ENCODE results near the gene COLEC12.

The COLEC12 gene

GRCh38 chr18:524466-524865 lies 24.0 kb upstream of the COLEC12 start:
- Histone ChIP-seq H3K4me1 (ENCODE audit: insufficient read depth, low read length, poor library complexity, severe bottlenecking) (peaks cover 4% of the 10 kb centered on the region), H3F3A (ENCODE audit: low read depth) (no peaks in the 10 kb centered on the region), H3K4me2 (ENCODE audit: low read depth, low read length, poor library complexity, severe bottlenecking) (no peak overlapping the region), H2AFZ (ENCODE audit: low read length) (no peak overlapping the region), H4K20me1 (ENCODE audit: insufficient read depth, low read length, poor library complexity, severe bottlenecking) (no peaks in the 10 kb centered on the region), H3K4me3 (ENCODE audit: low read length, poor library complexity, severe bottlenecking) (no peak overlapping the region), H3K36me3 (ENCODE audit: insufficient read depth, low read length) (no peaks in the 10 kb centered on the region), H3K9me3 (ENCODE audit: insufficient read depth, low read depth, low read length) (peaks cover 3% of the 10 kb centered on the region; the same call in 1 of the 2 replicates), H3K27me3 (ENCODE audit: insufficient read depth, low read length, poor library complexity, severe bottlenecking) (no peaks in the 10 kb centered on the region), H3K9ac (ENCODE audit: low read depth, low read length, poor library complexity, severe bottlenecking) (no peak overlapping the region), H3K79me2 (ENCODE audit: insufficient read depth, low read length) (no peaks in the 10 kb centered on the region), H3K9me2 (replicated peaks; ENCODE audit: low read depth, low read length) (no peaks in the 10 kb centered on the region)
- TF ChIP-seq CTCF (conservative IDR thresholded peaks at IDR 0.05; ENCODE audit: low read length) = no peak
- no peak for TF ChIP-seq EZH2phosphoT487 (IDR thresholded peaks at IDR 0.05; ENCODE audit: borderline replicate concordance)

GRCh38 chr18:523561-523960 lies 23.1 kb upstream of the COLEC12 start:
- no peaks in the 10 kb centered on the region for H3K9me2 ChIP-seq (replicated peaks; ENCODE audit: low read depth, low read length)
- no peak overlapping the region for H3K9ac ChIP-seq (ENCODE audit: low read depth, low read length, poor library complexity, severe bottlenecking)
- H3K79me2 ChIP-seq (ENCODE audit: insufficient read depth, low read length) = no peaks in the 10 kb centered on the region
- no peaks in the 10 kb centered on the region for H3K36me3 ChIP-seq (ENCODE audit: insufficient read depth, low read length)
- H3K9me3 ChIP-seq (ENCODE audit: insufficient read depth, low read depth, low read length) = peaks cover 3% of the 10 kb centered on the region; the same call in 1 of the 2 replicates
- no peaks in the 10 kb centered on the region for H3F3A ChIP-seq (ENCODE audit: low read depth)
- H3K4me1 ChIP-seq (ENCODE audit: insufficient read depth, low read length, poor library complexity, severe bottlenecking) = peaks cover 11% of the 10 kb centered on the region
- no peak overlapping the region for H2AFZ ChIP-seq (ENCODE audit: low read length)
- H4K20me1 ChIP-seq (ENCODE audit: insufficient read depth, low read length, poor library complexity, severe bottlenecking) = no peaks in the 10 kb centered on the region
- no peak overlapping the region for H3K4me2 ChIP-seq (ENCODE audit: low read depth, low read length, poor library complexity, severe bottlenecking)
- H3K27me3 ChIP-seq (ENCODE audit: insufficient read depth, low read length, poor library complexity, severe bottlenecking) = no peaks in the 10 kb centered on the region
- H3K4me3 ChIP-seq (ENCODE audit: low read length, poor library complexity, severe bottlenecking) = no peak overlapping the region
- TF ChIP-seq EZH2phosphoT487 (IDR thresholded peaks at IDR 0.05; ENCODE audit: borderline replicate concordance) = no peak
- no peak for TF ChIP-seq CTCF (conservative IDR thresholded peaks at IDR 0.05; ENCODE audit: low read length)

GRCh38 chr18:519019-519879 lies 18.7 kb upstream of the COLEC12 start:
- no peaks in the 10 kb centered on the region for H3K27me3 ChIP-seq (ENCODE audit: insufficient read depth, low read length, poor library complexity, severe bottlenecking)
- H2AFZ ChIP-seq (ENCODE audit: low read length) = no peak overlapping the region; the same call in 1 of the 2 replicates
- no peaks in the 10 kb centered on the region for H4K20me1 ChIP-seq (ENCODE audit: insufficient read depth, low read length, poor library complexity, severe bottlenecking)
- H3K9ac ChIP-seq (ENCODE audit: low read depth, low read length, poor library complexity, severe bottlenecking) = peak overlapping the region; percentile 47
- H3K36me3 ChIP-seq (ENCODE audit: insufficient read depth, low read length) = no peaks in the 10 kb centered on the region
- no peaks in the 10 kb centered on the region for H3K79me2 ChIP-seq (ENCODE audit: insufficient read depth, low read length)
- no peaks in the 10 kb centered on the region for H3F3A ChIP-seq (ENCODE audit: low read depth)
- no peaks in the 10 kb centered on the region for H3K9me2 ChIP-seq (replicated peaks; ENCODE audit: low read depth, low read length)
- peaks cover 3% of the 10 kb centered on the region; the same call in 1 of the 2 replicates for H3K9me3 ChIP-seq (ENCODE audit: insufficient read depth, low read depth, low read length)
- H3K4me3 ChIP-seq (ENCODE audit: low read length, poor library complexity, severe bottlenecking) = no peak overlapping the region
- peaks cover 11% of the 10 kb centered on the region for H3K4me1 ChIP-seq (ENCODE audit: insufficient read depth, low read length, poor library complexity, severe bottlenecking)
- TF ChIP-seq EZH2phosphoT487 (IDR thresholded peaks at IDR 0.05; ENCODE audit: borderline replicate concordance) (no peak), CTCF (conservative IDR thresholded peaks at IDR 0.05; ENCODE audit: low read length) (no peak)
- H3K4me2 ChIP-seq (ENCODE audit: low read depth, low read length, poor library complexity, severe bottlenecking) = peak overlapping the region; percentile 27
